ENCODE results near the gene DRC1.
A peak's percentile ranks its signal among the peaks of the same experiment; 100 is the strongest.

DRC1 gene

GRCh38 chr2:26400723-26401122, 997 bp upstream of the DRC1 start:
- DNase-seq = no peak

- no peak for DNase-seq
Observed at GRCh38 chr2:26407526-26407925, 5.8 kb downstream of the DRC1 start.

- DNase-seq = no peak
Observed at GRCh38 chr2:26409785-26410184, 8.1 kb downstream of the DRC1 start.

GRCh38 chr2:26410764-26411243, 9.1 kb downstream of the DRC1 start:
- no peak for DNase-seq

- no peak for DNase-seq
Observed at GRCh38 chr2:26411419-26411818, 9.7 kb downstream of the DRC1 start.

GRCh38 chr2:26412091-26412673, 10.5 kb downstream of the DRC1 start:
- peak; percentile 90 to 96 (median 92) for DNase-seq

GRCh38 chr2:26414311-26414710, 12.6 kb downstream of the DRC1 start:
- DNase-seq = peak; percentile 11 to 57 (median 44)

GRCh38 chr2:26421961-26422360, 20.2 kb downstream of the DRC1 start:
- no peak for DNase-seq

GRCh38 chr2:26422947-26423629, 21.4 kb downstream of the DRC1 start:
- no peak for DNase-seq

- no peak for DNase-seq
Observed at GRCh38 chr2:26423750-26424149, 22.0 kb downstream of the DRC1 start.

- no peak for DNase-seq
Observed at GRCh38 chr2:26424221-26424620, 22.5 kb downstream of the DRC1 start.

GRCh38 chr2:26428846-26429245, 27.1 kb downstream of the DRC1 start:
- no peak for DNase-seq

- no peak for DNase-seq
Observed at GRCh38 chr2:26429779-26430578, 28.3 kb downstream of the DRC1 start.

GRCh38 chr2:26430826-26431225, 29.1 kb downstream of the DRC1 start:
- no peak for DNase-seq

- no peak for DNase-seq
Observed at GRCh38 chr2:26432363-26432762, 30.6 kb downstream of the DRC1 start.

- DNase-seq = no peak
Observed at GRCh38 chr2:26432859-26433258, 31.1 kb downstream of the DRC1 start.

- no peak for DNase-seq
Observed at GRCh38 chr2:26435106-26435505, 33.4 kb downstream of the DRC1 start.

GRCh38 chr2:26438526-26438925, 36.8 kb downstream of the DRC1 start:
- no peak for DNase-seq

GRCh38 chr2:26438926-26439325, 37.2 kb downstream of the DRC1 start:
- no peak for DNase-seq

GRCh38 chr2:26442301-26442700, 40.6 kb downstream of the DRC1 start:
- DNase-seq = no peak

GRCh38 chr2:26442707-26443106, 41.0 kb downstream of the DRC1 start:
- DNase-seq = no peak

- no peak for DNase-seq
Observed at GRCh38 chr2:26444236-26444635, 42.5 kb downstream of the DRC1 start.

- DNase-seq = no peak
Observed at GRCh38 chr2:26448651-26449050, 46.9 kb downstream of the DRC1 start.

All from suppressor macrophage treated with lipopolysaccharide for 1 hour (primary cell).